Uterus (tissue), 4 donors: ENCODE results near the gene GPR162. TPM values are rescaled to one million over a fixed set of nuclear protein-coding genes. Genes with fewer than 3 reads are reported as not detected.

ENCODE experiments used
- DNase-seq, 2 donors: peaks; one replicate each; pipeline ENCODE4 v3.0.0-alpha.2; 2019 to 2020
- H3K27ac ChIP-seq, 2 donors: fragments of 200-600 bp; sonication (generic); 1 replicate in 1 of 2; 2 replicates in 1 of 2; pipeline ENCODE4 v1.5.1; 2016 to 2018
- H3K27me3 ChIP-seq, 2 donors: fragments of 200-600 bp; sonication (generic); one replicate each; pipeline ENCODE4 v1.5.1; 2018 to 2019; ENCODE audit warnings: control low read depth in 1 of 2
- H3K36me3 ChIP-seq, 2 donors: fragments of 200-600 bp; sonication (generic); one replicate each; pipeline ENCODE4 v1.5.1; 2019; ENCODE audit warnings: control low read depth in 1 of 2
- H3K4me1 ChIP-seq, 2 donors: fragments of 200-600 bp; sonication (generic); one replicate each; pipeline ENCODE4 v1.5.1; 2018 to 2019; ENCODE audit warnings: control low read depth in 1 of 2
- H3K4me3 ChIP-seq, 2 donors: fragments of 200-600 bp; sonication (generic); 1 replicate in 1 of 2; 2 replicates in 1 of 2; pipeline ENCODE4 v1.5.1; 2018 to 2019; ENCODE audit warnings: mild to moderate bottlenecking in 1 of 2
- H3K9me3 ChIP-seq, 2 donors: fragments of 200-600 bp; sonication (generic); one replicate each; pipeline ENCODE4 v1.5.1; 2019; ENCODE audit warnings: control low read depth in 1 of 2
- POLR2A ChIP-seq, 2 donors: fragments of 450-650 bp; IDR thresholded peaks; one replicate each; pipeline ENCODE4 v1.6.1; 2016; ENCODE audit warnings: antibody characterized with exemption in 2 of 2, mild to moderate bottlenecking in 1 of 2, moderate library complexity in 1 of 2
- intact Hi-C: fragments of 100-400 bp; cut with DNase I; formaldehyde crosslinking; loops from one replicate; pipeline ENCODE4 v1.15.1; 2023; ENCODE audit warnings: low total_unique reads
- total RNA-seq, 4 donors: library from RNA; depleted of rRNA in 3 of 4; stranded (reverse); fragments of >200 nt in 3 of 4; gene quantifications; one replicate each; pipeline versions ENCODE4 v1.1.0 to v1.2.4, GENCODE V29; 2014 to 2023
- TF ChIP-seq, protein P1 (sequence below), 4 experiments: fragments of 200-600 bp in 2 of 4; fragments of 450-650 bp in 2 of 4; sonication (generic) in 2 of 4; IDR thresholded peaks; one replicate each; pipeline ENCODE4 v1.5.1; 2016 to 2019; ENCODE audit warnings: antibody characterized with exemption in 4 of 4, mild to moderate bottlenecking in 2 of 4, moderate library complexity in 1 of 4
- donor health status: DM: yes; HTN: yes; CAD: no.

The GPR162 gene
- total RNA-seq, 4 donors from 2014 or later, result 0.29 to 23.1 (median 3.4) TPM

DNA sequence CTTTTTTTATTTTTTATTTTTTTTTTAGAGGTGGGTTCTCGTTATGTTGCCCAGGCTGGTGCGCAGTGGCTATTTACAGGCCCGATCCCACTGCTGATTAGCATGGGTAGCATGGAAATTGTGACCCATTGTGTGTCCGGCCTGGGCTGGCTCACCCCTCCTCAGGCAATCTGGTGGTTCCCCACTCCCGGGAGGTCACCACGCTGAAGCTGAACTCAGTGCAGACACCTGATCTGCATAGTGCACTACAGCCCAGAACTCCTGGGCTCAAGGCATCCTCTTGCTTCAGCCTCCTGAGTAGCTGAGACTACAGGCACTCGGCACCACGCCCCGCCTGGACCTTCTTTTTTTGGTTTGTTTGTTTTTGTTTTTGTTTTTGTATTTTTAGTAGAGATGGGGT lies 37.8 kb upstream of the GPR162 start:
- intact Hi-C loops, result no loop called here
- Histone ChIP-seq H3K4me3 (no peak overlapping the region), H3K36me3 (no peaks in the 10 kb centered on the region), H3K27ac (no peak overlapping the region), H3K27me3 (no peaks in the 10 kb centered on the region), H3K4me1 (no peaks in the 10 kb centered on the region), H3K9me3 (no peaks in the 10 kb centered on the region)
- no peak for DNase-seq
- TF ChIP-seq, protein P1, sequence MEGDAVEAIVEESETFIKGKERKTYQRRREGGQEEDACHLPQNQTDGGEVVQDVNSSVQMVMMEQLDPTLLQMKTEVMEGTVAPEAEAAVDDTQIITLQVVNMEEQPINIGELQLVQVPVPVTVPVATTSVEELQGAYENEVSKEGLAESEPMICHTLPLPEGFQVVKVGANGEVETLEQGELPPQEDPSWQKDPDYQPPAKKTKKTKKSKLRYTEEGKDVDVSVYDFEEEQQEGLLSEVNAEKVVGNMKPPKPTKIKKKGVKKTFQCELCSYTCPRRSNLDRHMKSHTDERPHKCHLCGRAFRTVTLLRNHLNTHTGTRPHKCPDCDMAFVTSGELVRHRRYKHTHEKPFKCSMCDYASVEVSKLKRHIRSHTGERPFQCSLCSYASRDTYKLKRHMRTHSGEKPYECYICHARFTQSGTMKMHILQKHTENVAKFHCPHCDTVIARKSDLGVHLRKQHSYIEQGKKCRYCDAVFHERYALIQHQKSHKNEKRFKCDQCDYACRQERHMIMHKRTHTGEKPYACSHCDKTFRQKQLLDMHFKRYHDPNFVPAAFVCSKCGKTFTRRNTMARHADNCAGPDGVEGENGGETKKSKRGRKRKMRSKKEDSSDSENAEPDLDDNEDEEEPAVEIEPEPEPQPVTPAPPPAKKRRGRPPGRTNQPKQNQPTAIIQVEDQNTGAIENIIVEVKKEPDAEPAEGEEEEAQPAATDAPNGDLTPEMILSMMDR (IDR thresholded peaks at IDR 0.05), result no peak
- TF ChIP-seq POLR2A (IDR thresholded peaks at IDR 0.05), result no peak

DNA sequence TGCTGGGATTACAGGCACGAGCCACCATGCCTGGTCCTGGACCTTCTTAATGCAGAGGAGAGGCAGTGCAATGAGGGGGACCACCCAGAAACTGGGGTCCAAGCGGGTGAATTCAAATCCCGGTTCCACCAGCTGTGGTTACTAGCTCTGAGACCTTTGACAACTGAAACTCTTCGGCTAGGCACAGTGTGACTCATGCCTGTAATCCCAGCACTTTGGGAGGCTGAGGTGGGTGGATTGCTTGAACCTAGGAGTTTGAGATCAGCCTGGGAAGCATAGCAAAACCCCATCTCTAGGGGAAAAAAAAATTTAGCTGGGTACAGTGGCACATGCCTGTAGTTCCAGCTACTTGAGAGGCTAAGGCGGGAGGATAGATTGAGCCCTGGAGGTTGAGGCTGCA lies 37.3 kb upstream of the GPR162 start:
- H3K27me3 ChIP-seq, result no peaks in the 10 kb centered on the region
- no peak overlapping the region for H3K4me3 ChIP-seq
- no peak for TF ChIP-seq POLR2A (IDR thresholded peaks at IDR 0.05)
- intact Hi-C loops, result no loop called here
- DNase-seq, result no peak
- no peaks in the 10 kb centered on the region for H3K4me1 ChIP-seq
- H3K9me3 ChIP-seq, result no peaks in the 10 kb centered on the region
- H3K27ac ChIP-seq, result no peak overlapping the region
- no peaks in the 10 kb centered on the region for H3K36me3 ChIP-seq

DNA sequence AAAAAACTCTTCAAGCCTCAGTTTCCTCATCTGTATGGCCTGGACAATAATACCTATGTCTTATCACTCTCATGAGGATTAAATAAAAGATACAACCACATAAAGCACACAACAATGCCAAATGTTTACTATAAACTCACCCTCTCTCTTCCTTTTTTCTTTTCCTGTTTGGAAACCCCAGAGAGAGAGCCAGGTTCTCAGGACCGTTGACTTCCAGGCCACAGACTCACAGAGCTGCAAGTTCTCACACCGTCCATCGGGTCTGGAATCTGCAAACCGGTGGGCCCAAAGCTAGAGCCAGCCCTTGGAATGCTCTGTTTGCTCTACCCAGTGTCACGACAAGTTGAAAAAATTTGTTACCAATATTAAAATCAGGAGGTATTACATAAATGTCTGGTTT lies 36.9 kb upstream of the GPR162 start:
- no peaks in the 10 kb centered on the region for H3K9me3 ChIP-seq
- intact Hi-C loops, result no loop called here
- H3K27ac ChIP-seq, result no peak overlapping the region
- no peak for TF ChIP-seq POLR2A (IDR thresholded peaks at IDR 0.05)
- TF ChIP-seq, protein P1 (IDR thresholded peaks at IDR 0.05), result no peak
- H3K4me1 ChIP-seq, result no peaks in the 10 kb centered on the region
- H3K36me3 ChIP-seq, result no peaks in the 10 kb centered on the region
- DNase-seq, result no peak
- no peaks in the 10 kb centered on the region for H3K27me3 ChIP-seq
- no peak overlapping the region for H3K4me3 ChIP-seq

DNA sequence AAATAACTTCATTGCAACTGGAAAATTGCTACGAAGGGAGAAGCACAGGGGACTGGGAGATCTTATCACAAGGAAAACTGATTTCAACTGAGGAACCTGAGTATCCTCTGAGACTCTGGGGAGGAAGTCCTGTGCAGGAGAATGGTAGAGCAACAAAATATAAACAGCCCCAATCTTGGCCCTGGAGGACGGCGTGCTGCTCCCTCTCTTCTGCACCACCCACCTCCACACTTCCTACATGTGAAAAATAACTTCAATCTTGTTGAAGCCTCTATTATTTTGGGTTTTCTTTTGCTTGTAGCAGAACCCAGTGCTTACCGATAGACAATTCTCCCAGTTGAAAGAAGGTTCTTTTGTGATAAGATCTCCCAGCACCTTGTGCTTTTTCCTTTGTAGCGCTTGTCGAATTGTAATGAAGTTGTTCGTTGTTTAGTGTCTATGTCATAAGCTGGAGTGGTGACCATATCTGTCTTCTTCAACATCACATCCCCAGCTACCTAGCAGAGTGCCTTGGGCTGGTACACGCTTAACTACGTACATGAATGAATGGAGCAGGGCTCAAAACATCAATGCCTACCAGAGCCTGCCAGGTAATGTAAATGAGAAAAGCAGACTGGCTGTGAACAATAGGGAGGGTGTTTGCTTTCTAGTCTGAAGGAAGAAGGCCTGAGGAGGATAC lies 35.1 kb upstream of the GPR162 start:
- DNase-seq, result no peak
- intact Hi-C loops, result no loop called here
- Histone ChIP-seq H3K27me3 (no peaks in the 10 kb centered on the region), H3K9me3 (no peaks in the 10 kb centered on the region), H3K4me3 (no peak overlapping the region), H3K4me1 (no peaks in the 10 kb centered on the region), H3K27ac (no peak overlapping the region), H3K36me3 (no peaks in the 10 kb centered on the region)
- no peak for TF ChIP-seq POLR2A (IDR thresholded peaks at IDR 0.05)
- TF ChIP-seq, protein P1 (IDR thresholded peaks at IDR 0.05), result no peak

- Histone ChIP-seq H3K36me3 (no peaks in the 10 kb centered on the region), H3K27ac (no peak overlapping the region), H3K4me3 (no peak overlapping the region), H3K4me1 (no peaks in the 10 kb centered on the region), H3K9me3 (no peaks in the 10 kb centered on the region), H3K27me3 (no peaks in the 10 kb centered on the region)
- intact Hi-C loops, result no loop called here
- DNase-seq, result no peak
- TF ChIP-seq, protein P1 (IDR thresholded peaks at IDR 0.05), result no peak
- no peak for TF ChIP-seq POLR2A (IDR thresholded peaks at IDR 0.05)
Observed at GRCh38 chr12:6787309-6787708, 34.3 kb upstream of the GPR162 start.
